Motor neuron (in vitro differentiated cells): ENCODE measurements around the gene TSHZ1. TPM values are rescaled to one million over a fixed set of nuclear protein-coding genes. Genes with fewer than 3 reads are reported as not detected.

ENCODE experiments used
- ATAC-seq, 8 experiments: fragments of 200-7000 bp; cut with Tn5 transposase; replicated peaks in 6 of 8; 2 replicates each; pipeline ENCODE4 v1.8.0; 2021; ENCODE audit warnings: mild to moderate bottlenecking in 8 of 8, moderate library complexity in 8 of 8
- H3K27ac ChIP-seq, 2 donors: fragments of 250-450 bp; sonication (Bioruptor Pico); 2 replicates each; pipeline ENCODE4 v1.9.0; 2021; ENCODE audit warnings: antibody characterized with exemption in 2 of 2, mild to moderate bottlenecking in 2 of 2, moderate library complexity in 1 of 2
- H3K4me1 ChIP-seq, 2 donors: fragments of 250-450 bp; sonication (Bioruptor Pico); replicated peaks in 1 of 2; 2 replicates each; pipeline ENCODE4 v1.6.1; 2021; ENCODE audit warnings: antibody characterized with exemption in 2 of 2, mild to moderate bottlenecking in 2 of 2, moderate library complexity in 1 of 2
- H3K4me3 ChIP-seq, 5 donors: fragments of 250-450 bp; sonication (Bioruptor Pico); 2 replicates each; pipeline ENCODE4 v1.9.0; 2021; ENCODE audit warnings: antibody characterized with exemption in 5 of 5, mild to moderate bottlenecking in 5 of 5, moderate library complexity in 4 of 5
- WGBS, 10 experiments: fragments of 450-650 bp; shearing (Covaris generic); methylation state at CpG; one replicate each; pipeline ENCODE4 v1.0.0; 2022; 5-methylcytosine and 5-hydroxymethylcytosine counted together
- in situ Hi-C, 9 experiments: fragments of 400-800 bp; cut with MboI; loops; one replicate each; pipeline ENCODE4 v1.15.0; 2021; ENCODE audit warnings: low sequenced_read_pairs in 9 of 9, low pct_unique_long_range_greater_than_20kb in 2 of 9; ENCODE audit not compliant: unreplicated experiment in 9 of 9
- total RNA-seq, 8 experiments: library from RNA; unstranded; fragments of 300-600 nt; gene quantifications; 2 replicates each; pipeline versions ENCODE4 v1.2.3 to v1.2.4, GENCODE V29; 2022

TSHZ1 gene
- total RNA-seq, 8 experiments from 2014 or later: 6.5 to 106 (median 53.4) TPM

- in situ Hi-C loops: no loop called here
- ATAC-seq: no peak
- H3K4me1 ChIP-seq: peaks cover 80 to 90% of the 10 kb centered on the region in 2 donors
- no peak overlapping the region for H3K27ac ChIP-seq
- H3K4me3 ChIP-seq: no peak overlapping the region
- WGBS, 10 experiments: 86 to 100% (median 100%) methylated on average over 1 of the region's 5 CpGs; no CpG with 5 or more reads in 7 of the 10 experiments
These were observed 20.4 kb downstream of the TSHZ1 start for GRCh38 chr18:75231053-75231406.

- Histone ChIP-seq H3K4me1 (peaks cover 53 to 61% of the 10 kb centered on the region in 2 donors), H3K27ac (no peak overlapping the region), H3K4me3 (no peak overlapping the region)
- in situ Hi-C loops: no loop called here
- peak in 5 of 8 experiments; percentile 36 to 65 (median 47) for ATAC-seq
- WGBS, 10 experiments: 59 to 100% (median 84%) methylated on average over 2 to 12 of the region's 12 CpGs; no CpG with 5 or more reads in 1 of the 10 experiments
These were observed 24.3 kb downstream of the TSHZ1 start for GRCh38 chr18:75234901-75235300.

GRCh38 chr18:75235896-75236295, 25.3 kb downstream of the TSHZ1 start:
- ATAC-seq: no peak
- no peak overlapping the region for H3K4me3 ChIP-seq
- 89 to 98% (median 93%) methylated on average over 2 to 7 of the region's 13 CpGs; no CpG with 5 or more reads in 3 of the 10 experiments for WGBS, 10 experiments

GRCh38 chr18:75238100-75238499, 27.5 kb downstream of the TSHZ1 start:
- 80 to 100% (median 100%) methylated on average over 1 to 7 of the region's 13 CpGs; no CpG with 5 or more reads in 5 of the 10 experiments for WGBS, 10 experiments
- ATAC-seq: no peak
- no peak overlapping the region for H3K4me3 ChIP-seq
- no peak overlapping the region for H3K27ac ChIP-seq
- peaks cover 34 to 48% of the 10 kb centered on the region in 2 donors for H3K4me1 ChIP-seq
- in situ Hi-C loops: no loop called here

More at GRCh38 chr18:75235896-75236295, 25.3 kb downstream of the TSHZ1 start:
- Histone ChIP-seq H3K4me1 (peaks cover 45 to 59% of the 10 kb centered on the region in 2 donors), H3K27ac (no peak overlapping the region)
- in situ Hi-C loops: no loop called here

GRCh38 chr18:75238786-75239185, 28.2 kb downstream of the TSHZ1 start:
- WGBS, 10 experiments: 71 to 100% (median 97%) methylated on average over 1 to 5 of the region's 10 CpGs; no CpG with 5 or more reads in 3 of the 10 experiments
- ATAC-seq: no peak
- Histone ChIP-seq H3K4me1 (peaks cover 30 to 45% of the 10 kb centered on the region in 2 donors), H3K27ac (no peak overlapping the region), H3K4me3 (no peak overlapping the region)
- in situ Hi-C loops: no loop called here

GRCh38 chr18:75240433-75240832, 29.8 kb downstream of the TSHZ1 start:
- Histone ChIP-seq H3K4me3 (no peak overlapping the region), H3K27ac (no peak overlapping the region), H3K4me1 (peaks cover 30 to 45% of the 10 kb centered on the region in 2 donors)
- in situ Hi-C loops: no loop called here
- 95 to 100% (median 100%) methylated on average over 1 to 10 of the region's 10 CpGs; no CpG with 5 or more reads in 3 of the 10 experiments for WGBS, 10 experiments
- no peak for ATAC-seq

GRCh38 chr18:75241705-75242104, 31.1 kb downstream of the TSHZ1 start:
- Histone ChIP-seq H3K4me3 (no peak overlapping the region), H3K4me1 (peaks cover 35 to 46% of the 10 kb centered on the region in 2 donors), H3K27ac (no peak overlapping the region)
- ATAC-seq: no peak
- in situ Hi-C loops: no loop called here
- 60 to 100% (median 100%) methylated on average over 1 of the region's 1 CpG; no CpG with 5 or more reads in 5 of the 10 experiments for WGBS, 10 experiments

- in situ Hi-C loops: no loop called here
- 50 to 100% (median 77%) methylated on average over 2 to 12 of the region's 19 CpGs for WGBS, 10 experiments
- peak in 6 of 8 experiments; percentile 53 to 89 (median 80) for ATAC-seq
- H3K4me3 ChIP-seq: no peak overlapping the region
- H3K4me1 ChIP-seq: peaks cover 55 to 72% of the 10 kb centered on the region in 2 donors
- H3K27ac ChIP-seq: peak overlapping the region in 1 of 2 donors; percentile 60
These were observed 34.0 kb downstream of the TSHZ1 start for GRCh38 chr18:75244351-75245313.

GRCh38 chr18:75246721-75247610, 36.4 kb downstream of the TSHZ1 start:
- H3K4me1 ChIP-seq: peaks cover 51 to 75% of the 10 kb centered on the region in 2 donors
- peak overlapping the region in 1 of 5 donors; percentile 8 for H3K4me3 ChIP-seq
- peak in 6 of 8 experiments; percentile 13 to 25 (median 18) for ATAC-seq
- H3K27ac ChIP-seq: no peak overlapping the region
- in situ Hi-C loops: no loop called here
- 16 to 100% (median 70%) methylated on average over 1 to 9 of the region's 10 CpGs for WGBS, 10 experiments

- H3K4me1 ChIP-seq: peaks cover 51 to 83% of the 10 kb centered on the region in 2 donors
These were observed 37.2 kb downstream of the TSHZ1 start for GRCh38 chr18:75247611-75248421.

GRCh38 chr18:75248426-75249174, 38.0 kb downstream of the TSHZ1 start:
- in situ Hi-C loops: no loop called here
- Histone ChIP-seq H3K4me3 (no peak overlapping the region), H3K4me1 (peaks cover 55 to 89% of the 10 kb centered on the region in 2 donors), H3K27ac (peak overlapping the region in 1 of 2 donors; percentile 44)
- ATAC-seq: peak in 5 of 8 experiments; percentile 3 to 22 (median 12)
- WGBS, 10 experiments: 60 to 92% (median 71%) methylated on average over 1 to 13 of the region's 20 CpGs; no CpG with 5 or more reads in 1 of the 10 experiments

More at GRCh38 chr18:75247611-75248421, 37.2 kb downstream of the TSHZ1 start:
- peak in 4 of 8 experiments; percentile 33 to 76 (median 64) for ATAC-seq
- Histone ChIP-seq H3K4me3 (peak overlapping the region in 2 of 5 donors; percentile 8 to 16), H3K27ac (no peak overlapping the region)
- in situ Hi-C loops: no loop called here
- 6 to 82% (median 70%) methylated on average over 1 to 8 of the region's 8 CpGs for WGBS, 10 experiments
